HG03159 (cell line): ENCODE data around the gene SERPINA6.
"Not testable (repeated sequence)": the region's sequence is repeated elsewhere in the genome, so short reads cannot be mapped to it uniquely, and the experiment has no call there.

ENCODE experiments used
- ATAC-seq: cut with Tn5 transposase; IDR thresholded peaks from one replicate; pipeline ENCODE4 v1.9.1; 2021; ENCODE audit warnings: mild to moderate bottlenecking, moderate library complexity; ENCODE audit not compliant: unreplicated experiment

Gene SERPINA6

GRCh38 chr14:94293578-94293924, 29.6 kb downstream of the SERPINA6 start:
- ATAC-seq: no peak

GRCh38 chr14:94292872-94293577, 30.1 kb downstream of the SERPINA6 start, which contains the start of gene SERPINA10:
TSS of gene SERPINA10 (minus strand) at chr14:94293268. CDS start at chr14:94290593, 2,675 bp downstream.
- no peak for ATAC-seq

GRCh38 chr14:94292526-94292871, 30.6 kb downstream of the SERPINA6 start:
- ATAC-seq: no peak

- ATAC-seq: no peak
Observed at GRCh38 chr14:94291906-94292525, 31.1 kb downstream of the SERPINA6 start.

GRCh38 chr14:94291159-94291905, 31.8 kb downstream of the SERPINA6 start:
- ATAC-seq: no peak

- no peak for ATAC-seq
Observed at GRCh38 chr14:94290197-94290596, 32.9 kb downstream of the SERPINA6 start.

GRCh38 chr14:94288610-94289465, 34.3 kb downstream of the SERPINA6 start:
- no peak for ATAC-seq

- no peak for ATAC-seq
Observed at GRCh38 chr14:94285158-94285557, 38.0 kb downstream of the SERPINA6 start.

- ATAC-seq: no peak
Observed at GRCh38 chr14:94284221-94284620, 38.9 kb downstream of the SERPINA6 start.

GRCh38 chr14:94282991-94283723, 40.0 kb downstream of the SERPINA6 start:
- ATAC-seq: no peak

GRCh38 chr14:94278731-94279130, 44.4 kb downstream of the SERPINA6 start:
- ATAC-seq: no peak

GRCh38 chr14:94276898-94277561, 46.1 kb downstream of the SERPINA6 start:
- ATAC-seq: not testable (repeated sequence)

- no peak for ATAC-seq
Observed at GRCh38 chr14:94269156-94269555, 54.0 kb downstream of the SERPINA6 start.

GRCh38 chr14:94268582-94268981, 54.6 kb downstream of the SERPINA6 start:
- not testable (repeated sequence) for ATAC-seq

- ATAC-seq: no peak
Observed at GRCh38 chr14:94267352-94267751, 55.8 kb downstream of the SERPINA6 start.

GRCh38 chr14:94264195-94264594, 58.9 kb downstream of the SERPINA6 start:
- ATAC-seq: not testable (repeated sequence)
